GM18519 (cell line): ENCODE measurements around the gene IMP3.

Experiments used
- ATAC-seq: cut with Tn5 transposase; IDR thresholded peaks from one replicate; pipeline ENCODE4 v1.9.1; 2021; ENCODE audit warnings: mild to moderate bottlenecking, moderate library complexity; ENCODE audit not compliant: unreplicated experiment, low FRiP score

Gene IMP3

GRCh38 chr15:75673426-75674235, 33.6 kb upstream of the IMP3 start:
- ATAC-seq = no peak

- no peak for ATAC-seq
Measured at GRCh38 chr15:75672646-75673425, 32.8 kb upstream of the IMP3 start.

- ATAC-seq = no peak
Measured at GRCh38 chr15:75671730-75672602, 31.9 kb upstream of the IMP3 start.

- ATAC-seq = no peak
Measured at GRCh38 chr15:75669879-75670212, 29.8 kb upstream of the IMP3 start.

- ATAC-seq = no peak
Measured at GRCh38 chr15:75669191-75669878, 29.3 kb upstream of the IMP3 start.

- no peak for ATAC-seq
Measured at GRCh38 chr15:75666823-75667501, 26.9 kb upstream of the IMP3 start.

GRCh38 chr15:75663931-75664421, 24.0 kb upstream of the IMP3 start:
- ATAC-seq = no peak

GRCh38 chr15:75662823-75663519, 22.9 kb upstream of the IMP3 start:
- no peak for ATAC-seq

- no peak for ATAC-seq
Measured at GRCh38 chr15:75661756-75662140, 21.7 kb upstream of the IMP3 start.

GRCh38 chr15:75661100-75661755, 21.2 kb upstream of the IMP3 start:
- no peak for ATAC-seq

- ATAC-seq = no peak
Measured at GRCh38 chr15:75659928-75660645, 20.1 kb upstream of the IMP3 start.

GRCh38 chr15:75659141-75659771, 19.2 kb upstream of the IMP3 start:
- ATAC-seq = no peak

GRCh38 chr15:75656813-75657212, 16.8 kb upstream of the IMP3 start:
- ATAC-seq = no peak

- no peak for ATAC-seq
Measured at GRCh38 chr15:75656331-75656730, 16.3 kb upstream of the IMP3 start.

- no peak for ATAC-seq
Measured at GRCh38 chr15:75655931-75656330, 15.9 kb upstream of the IMP3 start.

- ATAC-seq = no peak
Measured at GRCh38 chr15:75654201-75654907, 14.3 kb upstream of the IMP3 start.

- no peak for ATAC-seq
Measured at GRCh38 chr15:75653347-75653913, 13.4 kb upstream of the IMP3 start.
